Loucy (cell line): Measurements from ENCODE around the gene TREX2.

Experiments used
- H2AFZ ChIP-seq: fragments of 200-600 bp; sonication (generic); 2 replicates; pipeline ENCODE4 v1.6.0; 2016; ENCODE audit warnings: antibody characterized with exemption, mild to moderate bottlenecking, low read length, moderate library complexity
- H3F3A ChIP-seq: fragments of 200-600 bp; 2 replicates; pipeline ENCODE4 v1.6.0; 2016; ENCODE audit warnings: antibody characterized with exemption, low read depth, mild to moderate bottlenecking
- H3K27me3 ChIP-seq: fragments of 200-600 bp; sonication (generic); 2 replicates; pipeline ENCODE4 v1.6.1; 2014; ENCODE audit warnings: low read length, mild to moderate bottlenecking; ENCODE audit not compliant: insufficient read depth, poor library complexity, severe bottlenecking
- H3K36me3 ChIP-seq: fragments of 200-600 bp; sonication (generic); 2 replicates; pipeline ENCODE4 v1.6.1; 2016; ENCODE audit warnings: low read length; ENCODE audit not compliant: insufficient read depth
- H3K4me1 ChIP-seq: fragments of 200-600 bp; sonication (generic); 2 replicates; pipeline ENCODE4 v1.5.1; 2014; ENCODE audit warnings: low read length, mild to moderate bottlenecking; ENCODE audit not compliant: insufficient read depth, poor library complexity, severe bottlenecking
- H3K4me2 ChIP-seq: fragments of 200-600 bp; sonication (generic); 2 replicates; pipeline ENCODE4 v1.6.0; 2014; ENCODE audit warnings: antibody characterized with exemption, low read length, low read depth, mild to moderate bottlenecking; ENCODE audit not compliant: poor library complexity, severe bottlenecking
- H3K4me3 ChIP-seq: fragments of 200-600 bp; sonication (generic); 2 replicates; pipeline ENCODE4 v1.5.1; 2014; ENCODE audit warnings: low read length, mild to moderate bottlenecking, mixed read lengths; ENCODE audit not compliant: poor library complexity, severe bottlenecking
- H3K79me2 ChIP-seq: fragments of 200-600 bp; sonication (generic); 2 replicates; pipeline ENCODE4 v1.6.1; 2014; ENCODE audit warnings: low read length; ENCODE audit not compliant: insufficient read depth
- H3K9ac ChIP-seq: fragments of 200-600 bp; sonication (generic); 2 replicates; pipeline ENCODE4 v1.6.0; 2014; ENCODE audit warnings: mild to moderate bottlenecking, low read depth, low read length, moderate library complexity; ENCODE audit not compliant: poor library complexity, severe bottlenecking
- H3K9me2 ChIP-seq: fragments of 200-600 bp; sonication (generic); replicated peaks from 2 replicates; pipeline ENCODE4 v1.6.1; 2016; ENCODE audit warnings: low read depth, low read length, mixed read lengths
- H3K9me3 ChIP-seq: fragments of 200-600 bp; sonication (generic); 2 replicates; pipeline ENCODE4 v1.6.1; 2014; ENCODE audit warnings: mild to moderate bottlenecking, antibody characterized with exemption, low read length, low read depth; ENCODE audit not compliant: insufficient read depth
- H4K20me1 ChIP-seq: fragments of 200-600 bp; sonication (generic); 2 replicates; pipeline ENCODE4 v1.6.0; 2014; ENCODE audit warnings: antibody characterized with exemption, low read length, mild to moderate bottlenecking; ENCODE audit not compliant: insufficient read depth, poor library complexity, severe bottlenecking
- EZH2phosphoT487 ChIP-seq: fragments of 200-600 bp; IDR thresholded peaks from 2 replicates; pipeline ENCODE4 v1.6.1; 2018; ENCODE audit warnings: antibody characterized with exemption, mild to moderate bottlenecking, moderate library complexity, borderline replicate concordance
- TF ChIP-seq, protein P1 (sequence below): fragments of 200-600 bp; sonication (generic); conservative IDR thresholded peaks from 2 replicates; pipeline ENCODE4 v1.5.1; 2014; ENCODE audit warnings: mild to moderate bottlenecking, antibody characterized with exemption, low read length

TREX2 gene

DNA sequence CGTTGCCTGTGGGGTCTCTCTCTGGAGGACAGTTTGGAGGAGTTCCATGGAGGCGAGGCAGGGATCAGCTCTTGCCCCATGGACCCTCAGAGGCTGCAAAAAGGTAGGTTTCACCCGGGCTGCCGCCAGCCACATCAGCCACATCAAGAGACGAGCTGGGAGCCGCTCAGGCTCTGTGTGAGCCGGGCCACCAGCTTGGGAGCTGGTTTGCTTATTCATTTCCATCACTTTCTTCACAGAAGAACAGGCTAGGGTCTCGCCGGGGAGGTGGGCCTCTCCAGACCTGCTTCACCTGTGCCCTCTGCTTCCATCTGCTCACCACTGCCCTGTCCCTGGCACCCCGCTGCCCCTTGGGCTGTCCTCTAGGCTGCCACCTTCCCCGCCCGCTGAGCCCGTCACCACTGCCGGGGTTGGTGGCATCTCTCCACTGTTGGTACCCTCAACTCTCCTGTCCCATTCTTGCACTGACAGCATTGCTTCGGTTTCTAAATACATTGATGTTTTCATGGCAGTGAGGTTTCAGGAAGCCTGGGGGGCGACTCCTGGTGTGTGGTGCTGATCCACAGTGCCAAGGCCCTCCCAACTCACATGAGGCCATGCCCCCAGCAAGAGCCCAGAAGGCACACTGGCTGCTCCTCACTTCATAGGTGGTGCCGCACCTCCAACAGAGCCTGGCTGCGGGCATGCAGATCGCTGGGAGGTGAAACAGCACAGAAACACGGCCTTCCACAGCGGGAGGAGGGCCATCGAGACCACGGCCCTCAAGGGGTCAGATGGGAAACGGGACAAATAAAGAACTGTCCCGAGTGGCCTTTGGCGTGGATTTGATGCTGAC lies 4.5 kb upstream of the TREX2 start:
- H3K9me3 ChIP-seq: no peaks in the 10 kb centered on the region
- H3K4me2 ChIP-seq: no peak overlapping the region
- H3F3A ChIP-seq: no peaks in the 10 kb centered on the region
- H3K9me2 ChIP-seq: no peaks in the 10 kb centered on the region
- H2AFZ ChIP-seq: no peak overlapping the region
- no peak overlapping the region for H3K9ac ChIP-seq
- H3K27me3 ChIP-seq: no peaks in the 10 kb centered on the region
- H3K4me3 ChIP-seq: no peak overlapping the region
- H3K79me2 ChIP-seq: no peaks in the 10 kb centered on the region
- TF ChIP-seq, protein P1, sequence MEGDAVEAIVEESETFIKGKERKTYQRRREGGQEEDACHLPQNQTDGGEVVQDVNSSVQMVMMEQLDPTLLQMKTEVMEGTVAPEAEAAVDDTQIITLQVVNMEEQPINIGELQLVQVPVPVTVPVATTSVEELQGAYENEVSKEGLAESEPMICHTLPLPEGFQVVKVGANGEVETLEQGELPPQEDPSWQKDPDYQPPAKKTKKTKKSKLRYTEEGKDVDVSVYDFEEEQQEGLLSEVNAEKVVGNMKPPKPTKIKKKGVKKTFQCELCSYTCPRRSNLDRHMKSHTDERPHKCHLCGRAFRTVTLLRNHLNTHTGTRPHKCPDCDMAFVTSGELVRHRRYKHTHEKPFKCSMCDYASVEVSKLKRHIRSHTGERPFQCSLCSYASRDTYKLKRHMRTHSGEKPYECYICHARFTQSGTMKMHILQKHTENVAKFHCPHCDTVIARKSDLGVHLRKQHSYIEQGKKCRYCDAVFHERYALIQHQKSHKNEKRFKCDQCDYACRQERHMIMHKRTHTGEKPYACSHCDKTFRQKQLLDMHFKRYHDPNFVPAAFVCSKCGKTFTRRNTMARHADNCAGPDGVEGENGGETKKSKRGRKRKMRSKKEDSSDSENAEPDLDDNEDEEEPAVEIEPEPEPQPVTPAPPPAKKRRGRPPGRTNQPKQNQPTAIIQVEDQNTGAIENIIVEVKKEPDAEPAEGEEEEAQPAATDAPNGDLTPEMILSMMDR: no peak
- H3K4me1 ChIP-seq: no peaks in the 10 kb centered on the region
- no peaks in the 10 kb centered on the region for H3K36me3 ChIP-seq
- H4K20me1 ChIP-seq: no peaks in the 10 kb centered on the region

DNA sequence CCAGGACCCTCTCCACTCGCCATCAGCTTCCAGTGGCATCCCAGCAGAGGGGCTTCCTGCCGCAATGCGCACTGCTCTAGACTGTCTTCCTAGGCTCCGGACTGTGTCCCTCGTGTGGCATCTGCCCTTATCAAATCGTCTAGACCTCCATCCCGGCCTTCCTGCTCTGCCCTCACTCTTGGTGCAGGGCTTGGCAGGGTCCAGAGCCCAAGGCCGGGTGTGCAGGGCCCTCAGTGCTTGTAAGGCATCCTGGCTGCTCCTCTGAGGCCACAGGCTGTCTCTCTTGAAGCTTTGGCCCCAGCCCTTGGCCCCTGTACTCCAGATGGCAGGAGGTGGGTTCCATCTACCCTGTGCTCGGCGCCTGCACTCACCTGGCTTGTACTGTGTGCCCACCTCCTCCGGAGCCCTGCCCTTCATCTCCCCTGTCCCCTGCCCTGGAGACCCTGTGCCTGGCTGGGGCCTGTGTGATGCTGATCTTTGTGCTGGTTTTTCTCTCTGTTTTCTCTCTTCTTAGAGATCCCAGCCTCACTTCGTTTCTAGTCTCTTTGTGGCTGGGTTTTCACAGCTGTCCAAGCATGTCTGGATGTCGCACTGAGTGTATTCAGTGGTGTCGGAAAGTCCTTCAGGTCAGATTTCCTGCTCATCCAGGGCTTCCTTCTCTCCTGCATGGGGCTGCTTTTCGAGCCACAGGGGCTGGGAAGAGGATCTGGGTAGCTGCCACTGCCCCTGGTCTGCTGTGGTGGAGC lies 3.7 kb upstream of the TREX2 start:
- TF ChIP-seq, protein P1: no peak
- TF ChIP-seq EZH2phosphoT487: no peak
- Histone ChIP-seq H3K9me2 (no peaks in the 10 kb centered on the region), H3K9ac (no peak overlapping the region), H4K20me1 (no peaks in the 10 kb centered on the region), H3K4me3 (no peak overlapping the region), H3K4me1 (no peaks in the 10 kb centered on the region), H3F3A (no peaks in the 10 kb centered on the region), H2AFZ (no peak overlapping the region), H3K27me3 (no peaks in the 10 kb centered on the region), H3K79me2 (no peaks in the 10 kb centered on the region), H3K4me2 (no peak overlapping the region), H3K36me3 (no peaks in the 10 kb centered on the region), H3K9me3 (no peaks in the 10 kb centered on the region)

DNA sequence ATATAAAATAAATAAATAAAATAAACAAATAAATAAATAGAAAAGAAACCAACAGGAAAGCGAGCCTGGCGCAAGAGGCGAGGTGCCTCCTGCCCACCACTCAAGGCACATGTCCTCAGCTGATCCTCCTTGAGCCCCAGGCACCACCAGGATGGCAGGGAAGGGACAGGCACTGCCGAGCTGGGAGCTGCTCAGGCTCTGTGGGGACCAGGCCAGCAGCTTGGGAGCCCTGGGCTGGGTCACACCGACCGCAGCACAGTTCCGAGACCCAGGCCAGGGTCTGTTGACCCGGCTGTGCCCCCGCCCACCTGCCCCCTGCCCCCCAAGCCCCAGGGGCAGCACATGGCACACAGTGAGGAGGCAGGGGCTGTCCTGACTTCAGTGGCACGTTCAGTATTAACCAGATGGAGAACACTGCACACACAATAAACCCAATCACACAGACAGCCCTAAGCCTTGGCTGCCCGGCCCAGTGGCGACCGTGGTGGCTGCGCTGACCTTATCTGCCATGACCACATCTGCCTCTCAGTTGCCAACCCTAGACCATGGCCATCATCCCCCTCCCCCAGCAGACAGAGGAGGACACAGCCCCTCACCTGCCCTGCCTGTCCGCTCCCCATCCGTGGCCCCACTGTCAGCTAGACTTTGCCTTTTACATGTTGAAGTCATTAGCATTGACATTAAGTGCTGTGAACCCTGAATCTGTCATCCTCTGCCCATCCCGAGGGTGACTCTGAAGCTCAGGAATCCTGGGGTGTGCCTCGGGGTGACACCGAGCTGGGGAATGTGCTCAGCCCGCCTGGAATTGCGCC lies 2.9 kb upstream of the TREX2 start:
- Histone ChIP-seq H3K79me2 (no peaks in the 10 kb centered on the region), H3K9me3 (no peaks in the 10 kb centered on the region), H3K9me2 (no peaks in the 10 kb centered on the region), H3K9ac (no peak overlapping the region), H3F3A (no peaks in the 10 kb centered on the region), H3K4me2 (no peak overlapping the region), H2AFZ (no peak overlapping the region), H3K27me3 (no peaks in the 10 kb centered on the region), H3K4me3 (no peak overlapping the region), H3K36me3 (no peaks in the 10 kb centered on the region), H4K20me1 (no peaks in the 10 kb centered on the region), H3K4me1 (no peaks in the 10 kb centered on the region)
- TF ChIP-seq EZH2phosphoT487: no peak
- TF ChIP-seq, protein P1: no peak
